HL-60 (cell line): ENCODE results near the gene VTCN1.

Source experiments
- GABPA ChIP-seq: IDR thresholded peaks from 2 replicates; pipeline ENCODE4 v1.6.1; 2012; ENCODE audit warnings: low read depth
- POLR2AphosphoS5 ChIP-seq: IDR thresholded peaks from 2 replicates; pipeline ENCODE4 v1.6.1; 2012; ENCODE audit warnings: low read depth
- SPI1 ChIP-seq: IDR thresholded peaks from 2 replicates; pipeline ENCODE4 v1.6.1; 2012; ENCODE audit warnings: low read depth, mild to moderate bottlenecking, borderline replicate concordance
- TF ChIP-seq, protein P1 (sequence below): IDR thresholded peaks from one replicate; pipeline ENCODE4 v1.5.1; 2011; ENCODE audit warnings: low read length, control low read depth, inconsistent platforms; ENCODE audit not compliant: insufficient read depth
- TF ChIP-seq, protein P2 (sequence below): IDR thresholded peaks from 2 replicates; pipeline ENCODE4 v1.6.1; 2012; ENCODE audit warnings: low read depth; ENCODE audit not compliant: insufficient replicate concordance

DNA sequence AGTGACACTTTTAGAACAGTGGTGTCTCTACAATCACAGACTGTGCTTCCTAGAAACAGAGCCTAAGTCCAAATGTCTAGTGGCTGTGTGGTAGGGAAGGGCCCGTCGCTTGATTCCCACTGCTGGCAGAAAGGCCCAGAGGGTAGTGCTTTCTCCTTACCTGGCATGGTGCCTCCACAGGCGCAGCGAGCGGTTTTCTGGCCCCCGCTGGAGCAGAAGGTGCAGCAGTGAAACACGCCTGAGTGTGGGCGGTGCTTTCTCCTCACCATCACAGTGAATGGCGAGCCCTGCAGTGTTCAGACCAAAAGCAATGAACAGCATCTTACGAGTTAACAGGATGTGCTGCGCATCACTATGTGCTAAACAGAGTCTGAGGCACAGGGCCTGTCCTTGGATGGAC is 97.5 kb downstream of the VTCN1 start:
- TF ChIP-seq, protein P1, sequence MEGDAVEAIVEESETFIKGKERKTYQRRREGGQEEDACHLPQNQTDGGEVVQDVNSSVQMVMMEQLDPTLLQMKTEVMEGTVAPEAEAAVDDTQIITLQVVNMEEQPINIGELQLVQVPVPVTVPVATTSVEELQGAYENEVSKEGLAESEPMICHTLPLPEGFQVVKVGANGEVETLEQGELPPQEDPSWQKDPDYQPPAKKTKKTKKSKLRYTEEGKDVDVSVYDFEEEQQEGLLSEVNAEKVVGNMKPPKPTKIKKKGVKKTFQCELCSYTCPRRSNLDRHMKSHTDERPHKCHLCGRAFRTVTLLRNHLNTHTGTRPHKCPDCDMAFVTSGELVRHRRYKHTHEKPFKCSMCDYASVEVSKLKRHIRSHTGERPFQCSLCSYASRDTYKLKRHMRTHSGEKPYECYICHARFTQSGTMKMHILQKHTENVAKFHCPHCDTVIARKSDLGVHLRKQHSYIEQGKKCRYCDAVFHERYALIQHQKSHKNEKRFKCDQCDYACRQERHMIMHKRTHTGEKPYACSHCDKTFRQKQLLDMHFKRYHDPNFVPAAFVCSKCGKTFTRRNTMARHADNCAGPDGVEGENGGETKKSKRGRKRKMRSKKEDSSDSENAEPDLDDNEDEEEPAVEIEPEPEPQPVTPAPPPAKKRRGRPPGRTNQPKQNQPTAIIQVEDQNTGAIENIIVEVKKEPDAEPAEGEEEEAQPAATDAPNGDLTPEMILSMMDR, result no peak
- TF ChIP-seq POLR2AphosphoS5 (no peak), GABPA (no peak), SPI1 (no peak)
- TF ChIP-seq, protein P2, sequence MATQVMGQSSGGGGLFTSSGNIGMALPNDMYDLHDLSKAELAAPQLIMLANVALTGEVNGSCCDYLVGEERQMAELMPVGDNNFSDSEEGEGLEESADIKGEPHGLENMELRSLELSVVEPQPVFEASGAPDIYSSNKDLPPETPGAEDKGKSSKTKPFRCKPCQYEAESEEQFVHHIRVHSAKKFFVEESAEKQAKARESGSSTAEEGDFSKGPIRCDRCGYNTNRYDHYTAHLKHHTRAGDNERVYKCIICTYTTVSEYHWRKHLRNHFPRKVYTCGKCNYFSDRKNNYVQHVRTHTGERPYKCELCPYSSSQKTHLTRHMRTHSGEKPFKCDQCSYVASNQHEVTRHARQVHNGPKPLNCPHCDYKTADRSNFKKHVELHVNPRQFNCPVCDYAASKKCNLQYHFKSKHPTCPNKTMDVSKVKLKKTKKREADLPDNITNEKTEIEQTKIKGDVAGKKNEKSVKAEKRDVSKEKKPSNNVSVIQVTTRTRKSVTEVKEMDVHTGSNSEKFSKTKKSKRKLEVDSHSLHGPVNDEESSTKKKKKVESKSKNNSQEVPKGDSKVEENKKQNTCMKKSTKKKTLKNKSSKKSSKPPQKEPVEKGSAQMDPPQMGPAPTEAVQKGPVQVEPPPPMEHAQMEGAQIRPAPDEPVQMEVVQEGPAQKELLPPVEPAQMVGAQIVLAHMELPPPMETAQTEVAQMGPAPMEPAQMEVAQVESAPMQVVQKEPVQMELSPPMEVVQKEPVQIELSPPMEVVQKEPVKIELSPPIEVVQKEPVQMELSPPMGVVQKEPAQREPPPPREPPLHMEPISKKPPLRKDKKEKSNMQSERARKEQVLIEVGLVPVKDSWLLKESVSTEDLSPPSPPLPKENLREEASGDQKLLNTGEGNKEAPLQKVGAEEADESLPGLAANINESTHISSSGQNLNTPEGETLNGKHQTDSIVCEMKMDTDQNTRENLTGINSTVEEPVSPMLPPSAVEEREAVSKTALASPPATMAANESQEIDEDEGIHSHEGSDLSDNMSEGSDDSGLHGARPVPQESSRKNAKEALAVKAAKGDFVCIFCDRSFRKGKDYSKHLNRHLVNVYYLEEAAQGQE, result no peak
